A549 (cell line): Measurements from ENCODE around the gene ABCA1. TPM values are rescaled to one million over a fixed set of nuclear protein-coding genes. Genes with fewer than 3 reads are reported as not detected.
A peak's percentile ranks its signal among the peaks of the same experiment; 100 is the strongest.

Experiments used
- ATAC-seq, 2 experiments: fragments of 200-7000 bp in 1 of 2; fragments of >200 bp in 1 of 2; cut with Nextera tagmentation in 1 of 2; cut with Tn5 transposase in 1 of 2; 3 replicates each; pipeline versions ENCODE4 v1.8.0 to v1.9.1; 2018 to 2020; ENCODE audit warnings: mild to moderate bottlenecking in 1 of 2, moderate library complexity in 1 of 2
- CTCF ChIA-PET: fragments of 300-600 bp; sonication (Branson Sonifier 250); formaldehyde crosslinking; extraction: SDS; loops from one replicate; lab custom pipeline; 2021; ENCODE audit warnings: antibody characterized with exemption, inconsistent platforms; lab: Yijun Ruan, JAX
- POLR2A ChIA-PET: fragments of 350-600 bp; formaldehyde crosslinking; extraction: SDS; loops from one replicate; lab custom pipeline; 2021; ENCODE audit warnings: antibody characterized with exemption, inconsistent platforms; lab: Yijun Ruan, JAX
- DNase-seq, 2 experiments: peaks; one replicate each; pipeline versions ENCODE4 v3.0.0 to v3.0.0-alpha.2; 2011 to 2016; ENCODE audit warnings: low read depth in 1 of 2, low spot score in 1 of 2
- FAIRE-seq: peaks from 2 replicates; lab custom pipeline; 2011; peaks lifted over from hg19 to GRCh38; lab: Jason Lieb, UNC
- H3K27ac ChIP-seq, 2 experiments: fragments of >200 bp; sonication (Bioruptor Twin); formaldehyde crosslinking; 3 replicates each; pipeline ENCODE4 v1.5.1; 2016 to 2017
- H3K4me1 ChIP-seq: fragments of >200 bp; sonication (Bioruptor Twin); formaldehyde crosslinking; 3 replicates; pipeline ENCODE4 v1.6.1; 2016
- H3K4me2 ChIP-seq: fragments of >200 bp; sonication (Bioruptor Twin); formaldehyde crosslinking; 3 replicates; pipeline ENCODE4 v1.6.1; 2016
- H3K4me3 ChIP-seq: fragments of >200 bp; sonication (Bioruptor Twin); formaldehyde crosslinking; 3 replicates; pipeline ENCODE4 v1.5.1; 2016
- H3K9me3 ChIP-seq: fragments of >200 bp; sonication (Bioruptor Twin); formaldehyde crosslinking; 3 replicates; pipeline ENCODE4 v1.6.1; 2016
- CBX2 ChIP-seq: fragments of 200-600 bp; sonication (generic); IDR thresholded peaks from 2 replicates; pipeline ENCODE4 v1.6.1; 2016; ENCODE audit warnings: low read depth, mild to moderate bottlenecking, borderline replicate concordance
- CTCF ChIP-seq: fragments of >200 bp; sonication (Bioruptor Twin); formaldehyde crosslinking; IDR thresholded peaks from 3 replicates; pipeline ENCODE4 v1.5.1; 2016
- ELK1 ChIP-seq: fragments of 150-350 bp; IDR thresholded peaks from 2 replicates; pipeline ENCODE4 v1.6.1; 2014; ENCODE audit warnings: low read depth, mild to moderate bottlenecking, low read length
- FOSL2 ChIP-seq, 2 experiments: fragments of 450-650 bp in 1 of 2; fragments of >200 bp in 1 of 2; sonication (Bioruptor Twin) in 1 of 2; formaldehyde crosslinking; IDR thresholded peaks; 2 replicates each; pipeline versions ENCODE4 v1.5.0 to v1.6.1; 2016 to 2020; ENCODE audit warnings: mild to moderate bottlenecking in 1 of 2, moderate library complexity in 1 of 2
- FOXS1 ChIP-seq: fragments of 250-450 bp; sonication (Bioruptor Pico); IDR thresholded peaks from 2 replicates; pipeline ENCODE4 v1.5.0; 2020; ENCODE audit warnings: mild to moderate bottlenecking, moderate library complexity
- HDAC2 ChIP-seq: fragments of 200-600 bp; sonication (generic); IDR thresholded peaks from 2 replicates; pipeline ENCODE4 v1.6.1; 2016
- HOXB13 ChIP-seq: fragments of 250-450 bp; sonication (Bioruptor Pico); IDR thresholded peaks from 2 replicates; pipeline ENCODE4 v1.5.0; 2020; ENCODE audit warnings: low read depth, mild to moderate bottlenecking, moderate library complexity
- KDM1A ChIP-seq: fragments of 200-600 bp; sonication (generic); IDR thresholded peaks from 2 replicates; pipeline ENCODE4 v1.6.1; 2016; ENCODE audit warnings: low read depth, mild to moderate bottlenecking
- KDM5A ChIP-seq: fragments of 200-600 bp; sonication (generic); IDR thresholded peaks from 2 replicates; pipeline ENCODE4 v1.6.1; 2016; ENCODE audit warnings: antibody characterized with exemption, mild to moderate bottlenecking
- MAX ChIP-seq: IDR thresholded peaks from 2 replicates; pipeline ENCODE4 v1.6.1; 2012
- PBX3 ChIP-seq: IDR thresholded peaks from 2 replicates; pipeline ENCODE4 v1.6.1; 2012
- POLR2A ChIP-seq: IDR thresholded peaks from 2 replicates; pipeline ENCODE4 v1.6.1; 2012; ENCODE audit warnings: mild to moderate bottlenecking, low read length
- POLR2AphosphoS2 ChIP-seq: conservative IDR thresholded peaks from 2 replicates; pipeline ENCODE4 v1.6.1; 2012; ENCODE audit warnings: low read length, improper control_type of control experiment, inconsistent platforms
- RAD21 ChIP-seq, 2 experiments: fragments of >200 bp in 1 of 2; sonication (Bioruptor Twin) in 1 of 2; formaldehyde crosslinking in 1 of 2; IDR thresholded peaks in 1 of 2; conservative IDR thresholded peaks in 1 of 2; 2 replicates in 1 of 2; 3 replicates in 1 of 2; pipeline ENCODE4 v1.6.1; 2012 to 2018; ENCODE audit warnings: inconsistent platforms in 1 of 2
- RARB ChIP-seq: fragments of 250-450 bp; sonication (Bioruptor Pico); IDR thresholded peaks from 2 replicates; pipeline ENCODE4 v1.8.0; 2021; ENCODE audit warnings: mild to moderate bottlenecking, moderate library complexity
- RCOR1 ChIP-seq: fragments of 150-350 bp; IDR thresholded peaks from 2 replicates; pipeline ENCODE4 v1.6.1; 2014; ENCODE audit warnings: antibody characterized with exemption, low read length, low read depth
- WGBS: methylation state at CpG from one replicate; pipeline ENCODE4 v1.1.6; 2017; ENCODE audit errors: missing lambda C conversion rate; 5-methylcytosine and 5-hydroxymethylcytosine counted together
- polyA plus RNA-seq, 4 experiments: library from polyadenylated mRNA; depleted of rRNA in 3 of 4; stranded (reverse); fragments of >200 nt; fragmentation: RNase III in 1 of 4; extraction: RNeasy Plus Mini Kit Qiagen cat#74134 plus additional on column Dnase treatment in 1 of 4; gene quantifications; 2 replicates in 3 of 4; 3 replicates in 1 of 4; pipeline ENCODE4 v1.2.3, GENCODE V29; 2011 to 2017

The ABCA1 gene
- polyA plus RNA-seq, 2 of the 4 experiments (the other 2 are of a cell fraction), result 3.6 to 12.0 TPM

GRCh38 chr9:104972242-104972866, 44.4 kb upstream of the ABCA1 start:
- WGBS, result 59% methylated on average over 4 of the region's 4 CpGs
- Histone ChIP-seq H3K4me3 (no peak overlapping the region), H3K27ac (no peak overlapping the region), H3K4me1 (peaks cover 6% of the 10 kb centered on the region; the same call in 2 of the 3 replicates), H3K9me3 (no peaks in the 10 kb centered on the region), H3K4me2 (no peak overlapping the region)
- TF ChIP-seq RCOR1 (no peak), MAX (no peak), CTCF (no peak), KDM1A (no peak), POLR2AphosphoS2 (no peak), ELK1 (no peak), HOXB13 (CRISPR knock-in tag) (no peak), FOSL2 (IDR thresholded peaks at IDR 0.05) (no peak), FOSL2 (CRISPR knock-in tag; IDR thresholded peaks at IDR 0.05) (no peak), RARB (CRISPR knock-in tag) (no peak), POLR2A (no peak), FOXS1 (CRISPR knock-in tag) (no peak), CBX2 (no peak), RAD21 (conservative IDR thresholded peaks at IDR 0.05 in 1 of 2, IDR thresholded peaks at IDR 0.05 in 1 of 2) (no peak)
- ATAC-seq (no peak), DNase-seq (no peak), FAIRE-seq (no peak)
- CTCF ChIA-PET, result interaction anchor here (0.7 to 1.5 kb wide), 4 partner anchors 14 to 443 kb away, joined by 3 to 4 read pairs (median 3); no protein-coding TSS in a partner anchor
- POLR2A ChIA-PET, result interaction anchor here (0.6 to 1.3 kb wide), 3 partner anchors 13 to 92 kb away, joined by 3 to 12 read pairs (median 9); no protein-coding TSS in a partner anchor

- CTCF ChIA-PET, result interaction anchor here (1.0 to 1.4 kb wide), 2 partner anchors 12 to 108 kb away, joined by 3 to 4 read pairs; no protein-coding TSS in a partner anchor
- Histone ChIP-seq H3K9me3 (no peaks in the 10 kb centered on the region), H3K4me1 (peaks cover 6% of the 10 kb centered on the region; the same call in 2 of the 3 replicates), H3K27ac (peak overlapping the region in 1 of 2 experiments; percentile 16; a peak in 1 of 6 replicates), H3K4me3 (no peak overlapping the region), H3K4me2 (no peak overlapping the region)
- ATAC-seq (no peak), DNase-seq (no peak), FAIRE-seq (no peak)
- POLR2A ChIA-PET, result interaction anchor here (0.6 to 1.1 kb wide), 2 partner anchors 14 to 93 kb away, joined by 9 to 12 read pairs; no protein-coding TSS in a partner anchor
- TF ChIP-seq HDAC2, result no peak
- no peak for TF ChIP-seq KDM5A
- TF ChIP-seq PBX3, result no peak
- no peak for TF ChIP-seq POLR2A
- WGBS, result 67% methylated on average over 3 of the region's 3 CpGs
Measured at GRCh38 chr9:104971511-104971910, 43.6 kb upstream of the ABCA1 start.
